ENCODE data around the gene YEATS2.

GRCh38 chr3:183664913-183665381 lies 32.6 kb upstream of the YEATS2 start:
- no peak; the same call in 1 of the 2 replicates for TF ChIP-seq RXRA (IDR thresholded peaks at IDR 0.05; ENCODE audit: borderline replicate concordance, low read depth)
- TF ChIP-seq CTCF (IDR thresholded peaks at IDR 0.05): no peak
- peak; percentile 14; the same call in 1 of the 2 replicates for TF ChIP-seq MAX (IDR thresholded peaks at IDR 0.05; ENCODE audit: low read depth)

Measured in SK-N-SH (cell line).